Kidney epithelial cell (primary cell): ENCODE results near the gene FGF12. TPM values are rescaled to one million over a fixed set of nuclear protein-coding genes. Genes with fewer than 3 reads are reported as not detected.

Experiments
- DNase-seq: peaks from one replicate; pipeline ENCODE4 v3.0.0-alpha.2; 2010; ENCODE audit warnings: low read depth
- H3K27me3 ChIP-seq: 2 replicates; pipeline ENCODE4 v1.6.0; 2011; ENCODE audit warnings: low read length; ENCODE audit not compliant: control insufficient read depth, insufficient read depth
- H3K36me3 ChIP-seq: 2 replicates; pipeline ENCODE4 v1.5.1; 2011; ENCODE audit warnings: low read length; ENCODE audit not compliant: control insufficient read depth, insufficient read depth
- H3K4me3 ChIP-seq: 2 replicates; pipeline ENCODE4 v1.5.1; 2011; ENCODE audit warnings: low read depth, mild to moderate bottlenecking, control low read depth, low read length
- CTCF ChIP-seq: IDR thresholded peaks from 2 replicates; pipeline ENCODE4 v1.5.1; 2011; ENCODE audit warnings: mild to moderate bottlenecking, moderate library complexity, low read length, control low read depth, inconsistent platforms; ENCODE audit not compliant: insufficient read depth, poor library complexity, severe bottlenecking
- total RNA-seq: library from RNA; depleted of rRNA; stranded (reverse); fragments of >200 nt; gene quantifications from 2 replicates; pipeline ENCODE4 v1.2.3, GENCODE V29; 2015

Gene FGF12
- total RNA-seq, 1 donor from 2014 or later = 3.2 TPM

GRCh38 chr3:192543163-192543562 lies 184.2 kb downstream of the FGF12 start:
- Histone ChIP-seq H3K4me3 (no peak overlapping the region), H3K36me3 (no peaks in the 10 kb centered on the region), H3K27me3 (no peaks in the 10 kb centered on the region)
- no peak for DNase-seq
- TF ChIP-seq CTCF = no peak

- H3K36me3 ChIP-seq = no peaks in the 10 kb centered on the region
- no peak for TF ChIP-seq CTCF
- H3K27me3 ChIP-seq = peaks cover 30% of the 10 kb centered on the region
- DNase-seq = no peak
- H3K4me3 ChIP-seq = no peak overlapping the region
Measured at GRCh38 chr3:192516820-192517219, 210.5 kb downstream of the FGF12 start.

GRCh38 chr3:192515664-192516045 lies 211.7 kb downstream of the FGF12 start:
- no peak for DNase-seq
- Histone ChIP-seq H3K4me3 (no peak overlapping the region), H3K36me3 (no peaks in the 10 kb centered on the region), H3K27me3 (peaks cover 30% of the 10 kb centered on the region)
- no peak for TF ChIP-seq CTCF

- peak overlapping the region; percentile 47 for H3K4me3 ChIP-seq
- TF ChIP-seq CTCF = peak; percentile 31
- H3K27me3 ChIP-seq = peaks cover 30% of the 10 kb centered on the region
- no peaks in the 10 kb centered on the region for H3K36me3 ChIP-seq
- no peak for DNase-seq
Measured at GRCh38 chr3:192514754-192515663, 212.3 kb downstream of the FGF12 start.

GRCh38 chr3:192514081-192514753 lies 213.1 kb downstream of the FGF12 start:
- H3K4me3 ChIP-seq = peak overlapping the region; percentile 47
- peaks cover 30% of the 10 kb centered on the region for H3K27me3 ChIP-seq
- DNase-seq = peak; percentile 7
- peak; percentile 34 for TF ChIP-seq CTCF
- H3K36me3 ChIP-seq = no peaks in the 10 kb centered on the region

GRCh38 chr3:192505731-192506130 lies 221.6 kb downstream of the FGF12 start:
- no peak for DNase-seq
- H3K4me3 ChIP-seq = no peak overlapping the region
- no peaks in the 10 kb centered on the region for H3K36me3 ChIP-seq
- no peak for TF ChIP-seq CTCF
- H3K27me3 ChIP-seq = no peaks in the 10 kb centered on the region
